Measurements from ENCODE around the gene HIPK2.

DNA sequence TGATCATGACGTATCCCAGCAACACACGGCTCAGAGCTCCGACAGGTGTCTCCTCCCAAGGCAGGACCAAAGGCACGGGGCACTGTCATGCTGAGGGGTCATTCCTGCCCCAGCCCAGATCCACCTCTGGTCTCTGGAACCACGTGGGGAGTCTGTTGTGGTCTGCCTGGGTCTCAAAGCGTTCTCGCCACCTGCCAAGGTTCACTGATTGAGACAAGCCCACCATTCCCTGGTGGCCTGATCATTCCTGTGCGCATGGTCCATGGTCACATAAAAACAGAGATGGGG lies 83.5 kb downstream of the HIPK2 start:
- TF ChIP-seq, protein P1, sequence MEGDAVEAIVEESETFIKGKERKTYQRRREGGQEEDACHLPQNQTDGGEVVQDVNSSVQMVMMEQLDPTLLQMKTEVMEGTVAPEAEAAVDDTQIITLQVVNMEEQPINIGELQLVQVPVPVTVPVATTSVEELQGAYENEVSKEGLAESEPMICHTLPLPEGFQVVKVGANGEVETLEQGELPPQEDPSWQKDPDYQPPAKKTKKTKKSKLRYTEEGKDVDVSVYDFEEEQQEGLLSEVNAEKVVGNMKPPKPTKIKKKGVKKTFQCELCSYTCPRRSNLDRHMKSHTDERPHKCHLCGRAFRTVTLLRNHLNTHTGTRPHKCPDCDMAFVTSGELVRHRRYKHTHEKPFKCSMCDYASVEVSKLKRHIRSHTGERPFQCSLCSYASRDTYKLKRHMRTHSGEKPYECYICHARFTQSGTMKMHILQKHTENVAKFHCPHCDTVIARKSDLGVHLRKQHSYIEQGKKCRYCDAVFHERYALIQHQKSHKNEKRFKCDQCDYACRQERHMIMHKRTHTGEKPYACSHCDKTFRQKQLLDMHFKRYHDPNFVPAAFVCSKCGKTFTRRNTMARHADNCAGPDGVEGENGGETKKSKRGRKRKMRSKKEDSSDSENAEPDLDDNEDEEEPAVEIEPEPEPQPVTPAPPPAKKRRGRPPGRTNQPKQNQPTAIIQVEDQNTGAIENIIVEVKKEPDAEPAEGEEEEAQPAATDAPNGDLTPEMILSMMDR (IDR thresholded peaks at IDR 0.05; ENCODE audit: low read depth, low read length) = no peak
- no peak for TF ChIP-seq POLR2A (IDR thresholded peaks at IDR 0.05; ENCODE audit: extremely low read depth, insufficient read length)
- TF ChIP-seq, protein P2, sequence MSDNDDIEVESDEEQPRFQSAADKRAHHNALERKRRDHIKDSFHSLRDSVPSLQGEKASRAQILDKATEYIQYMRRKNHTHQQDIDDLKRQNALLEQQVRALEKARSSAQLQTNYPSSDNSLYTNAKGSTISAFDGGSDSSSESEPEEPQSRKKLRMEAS (IDR thresholded peaks at IDR 0.05; ENCODE audit: low read depth, low read length) = no peak
- TF ChIP-seq MYC (IDR thresholded peaks at IDR 0.05; ENCODE audit: low read depth, low read length) = no peak

All from NB4 (cell line).